Right renal cortex interstitium (tissue), 3 donors: Measurements from ENCODE around the gene NTM. TPM values are rescaled to one million over a fixed set of nuclear protein-coding genes. Genes with fewer than 3 reads are reported as not detected.

Experiments used
- DNase-seq, 3 donors: peaks; one replicate each; pipeline ENCODE4 v3.0.0-alpha.2; 2013; ENCODE audit warnings: low read depth in 3 of 3, low spot score in 2 of 3
- polyA plus RNA-seq, 3 donors: library from polyadenylated mRNA; unstranded; fragments of 120-200 nt; gene quantifications; one replicate each; pipeline ENCODE4 v1.2.1, GENCODE V29; 2013; ENCODE audit not compliant: insufficient read length in 3 of 3

Gene NTM
- polyA plus RNA-seq, 3 donors, result 30.5 to 43.6 (median 35.7) TPM

GRCh38 chr11:132008872-132009271, 638.5 kb downstream of the NTM start:
- no peak for DNase-seq

GRCh38 chr11:132020001-132020400, 649.6 kb downstream of the NTM start:
- no peak for DNase-seq

- DNase-seq, result no peak
Measured at GRCh38 chr11:132022285-132022684, 651.9 kb downstream of the NTM start.

DNA sequence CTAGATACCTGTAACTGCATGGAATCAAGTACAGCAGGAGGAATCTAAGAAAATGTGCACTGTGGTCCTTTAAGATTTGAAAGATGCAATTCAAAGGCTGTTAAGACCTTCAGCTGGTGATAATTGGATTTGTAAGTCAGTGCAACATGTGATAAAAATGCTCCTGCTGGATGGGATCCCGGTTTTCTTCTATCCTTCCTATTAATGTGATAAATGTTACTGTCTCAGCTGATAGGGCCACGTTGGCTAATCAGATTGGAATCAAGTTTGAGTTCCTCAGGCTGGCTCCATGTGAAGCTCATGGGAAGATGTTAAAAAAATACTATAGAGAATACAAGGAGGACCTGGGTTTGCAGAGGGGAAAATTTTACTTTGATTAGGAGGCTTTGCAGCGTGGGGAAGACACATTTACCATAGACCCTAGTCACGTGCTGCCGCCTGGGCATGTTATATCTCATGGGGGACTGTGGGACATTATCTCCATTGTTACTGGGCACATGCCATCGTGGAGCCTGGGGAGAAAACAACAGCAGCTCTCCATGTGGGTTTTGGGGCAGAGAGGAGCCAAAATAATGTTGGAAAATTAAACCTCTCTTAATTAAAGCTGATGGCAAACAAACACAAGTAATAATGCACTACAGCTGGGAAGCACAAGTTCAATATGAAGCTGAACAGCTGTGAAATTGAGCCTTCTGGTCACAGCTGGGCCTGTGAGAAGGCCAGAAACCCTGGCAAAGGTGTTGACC, 652.5 kb downstream of the NTM start:
- DNase-seq, result peak in 1 of 3 donors; percentile 51

- DNase-seq, result no peak
Measured at GRCh38 chr11:132024587-132025295, 654.3 kb downstream of the NTM start.

DNA sequence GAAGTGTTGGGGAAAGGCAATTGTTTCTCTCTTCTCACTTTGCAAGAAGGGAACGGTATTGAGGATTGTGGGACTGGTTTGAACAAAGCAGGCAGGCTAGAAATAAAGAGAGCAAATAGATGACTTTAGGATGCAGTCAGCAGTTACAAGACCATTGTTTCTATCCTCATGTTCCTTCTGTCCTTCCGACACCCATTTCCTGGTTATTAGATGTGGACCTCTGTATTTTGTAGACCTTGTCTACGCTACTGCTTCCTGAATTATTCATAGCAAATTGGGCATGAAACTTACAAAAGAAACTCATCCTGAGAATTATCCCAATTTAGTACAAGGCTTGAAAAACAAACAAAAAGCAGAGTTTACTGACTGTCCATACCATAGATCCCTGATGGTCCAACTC, 656.3 kb downstream of the NTM start:
- no peak for DNase-seq

- DNase-seq, result peak in 1 of 3 donors; percentile 62
Measured at GRCh38 chr11:132028380-132029240, 658.2 kb downstream of the NTM start.

GRCh38 chr11:132030896-132031295, 660.5 kb downstream of the NTM start:
- DNase-seq, result no peak

GRCh38 chr11:132032555-132032954, 662.1 kb downstream of the NTM start:
- no peak for DNase-seq

DNA sequence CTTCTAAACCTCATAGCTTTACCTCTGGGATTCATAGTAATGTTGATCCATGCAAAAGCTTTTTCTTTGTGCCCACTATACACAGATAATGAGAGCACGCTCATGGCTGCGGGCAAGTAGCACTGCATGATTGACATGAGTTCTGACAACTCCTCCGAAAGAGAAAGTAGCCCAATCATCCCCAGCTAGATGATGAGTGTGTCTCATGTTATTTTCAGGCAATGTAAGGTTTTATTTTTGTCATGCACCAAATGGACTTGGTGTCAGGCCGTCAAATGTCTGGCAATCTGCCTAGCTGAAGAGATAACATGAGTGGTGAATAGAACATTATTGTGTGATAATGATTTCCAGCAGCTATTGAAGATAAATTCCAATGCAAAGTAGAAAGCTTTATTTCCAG, 662.6 kb downstream of the NTM start:
- no peak for DNase-seq

- DNase-seq, result no peak
Measured at GRCh38 chr11:132035228-132035627, 664.8 kb downstream of the NTM start.

GRCh38 chr11:132035766-132036165, 665.4 kb downstream of the NTM start:
- DNase-seq, result no peak

DNA sequence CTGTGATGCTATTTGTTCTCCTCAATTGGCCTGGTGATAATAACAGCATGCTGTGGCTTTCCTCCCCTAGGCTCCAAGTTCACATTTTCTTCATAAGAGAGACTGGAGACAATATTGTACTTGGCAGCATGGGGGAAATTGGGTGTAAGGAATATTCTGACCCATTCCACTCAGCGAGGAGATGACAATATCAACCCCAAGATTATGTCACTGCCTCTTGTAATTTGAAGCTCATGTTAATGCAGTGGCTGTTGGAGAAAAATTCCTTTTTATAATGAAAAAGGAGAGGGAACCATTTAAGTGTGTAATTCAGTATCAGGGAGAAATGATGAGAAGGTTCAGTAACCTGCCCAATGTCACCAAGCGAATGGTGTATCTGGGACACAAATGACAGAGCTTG, 665.8 kb downstream of the NTM start:
- DNase-seq, result no peak

DNA sequence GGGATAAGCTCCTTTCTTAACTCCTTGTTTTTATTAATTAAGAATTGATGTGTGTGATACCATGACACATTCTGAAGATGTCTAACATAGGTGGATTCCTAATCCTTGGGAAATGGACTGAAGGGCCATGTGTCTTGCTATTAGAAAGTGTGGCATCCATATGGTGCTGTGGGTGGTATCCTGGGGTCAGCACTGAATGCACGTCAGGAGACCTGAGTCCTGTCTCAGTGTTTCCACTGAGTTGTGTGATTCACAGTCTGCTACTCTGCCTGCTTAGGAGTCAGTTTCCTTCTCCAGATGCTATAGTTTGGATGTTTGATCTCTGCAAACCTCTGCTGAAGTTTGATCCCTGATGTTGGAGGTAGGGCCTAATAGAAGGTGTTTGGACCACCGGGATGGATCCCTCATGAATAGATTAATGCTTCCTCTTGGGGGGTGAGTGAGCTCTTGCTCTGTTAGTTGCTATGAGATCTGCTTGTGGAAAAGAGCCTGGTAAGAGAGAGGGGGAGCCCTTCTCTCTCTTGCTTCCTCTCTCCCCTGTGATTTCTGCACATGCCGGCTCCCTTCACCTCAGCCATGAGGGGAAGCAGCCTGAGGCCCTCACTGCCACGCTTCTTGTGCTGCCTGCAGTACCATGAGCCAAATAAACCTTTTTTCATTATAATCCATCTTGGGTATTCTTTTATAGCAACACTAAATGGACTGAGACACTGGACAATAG, 666.5 kb downstream of the NTM start:
- no peak for DNase-seq

DNA sequence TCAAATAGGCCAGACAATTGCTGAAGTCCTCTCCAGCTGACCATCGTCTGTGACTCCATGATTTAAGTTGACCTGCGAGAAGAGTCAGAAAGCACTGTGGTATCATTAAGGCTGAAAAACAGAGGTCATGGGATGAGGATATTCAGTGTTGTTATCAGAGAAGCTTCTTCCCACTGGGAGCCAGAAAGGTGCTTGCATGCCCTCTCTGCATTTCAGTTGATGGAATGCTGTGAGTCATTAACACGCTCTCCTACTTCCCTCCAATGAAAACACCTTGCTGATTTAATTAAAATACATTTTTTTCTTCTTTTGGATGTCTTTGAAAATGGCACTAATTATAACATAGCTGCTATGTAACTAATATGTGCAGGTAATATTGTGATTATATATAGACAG, 667.0 kb downstream of the NTM start:
- no peak for DNase-seq

- no peak for DNase-seq
Measured at GRCh38 chr11:132037956-132038355, 667.5 kb downstream of the NTM start.

DNA sequence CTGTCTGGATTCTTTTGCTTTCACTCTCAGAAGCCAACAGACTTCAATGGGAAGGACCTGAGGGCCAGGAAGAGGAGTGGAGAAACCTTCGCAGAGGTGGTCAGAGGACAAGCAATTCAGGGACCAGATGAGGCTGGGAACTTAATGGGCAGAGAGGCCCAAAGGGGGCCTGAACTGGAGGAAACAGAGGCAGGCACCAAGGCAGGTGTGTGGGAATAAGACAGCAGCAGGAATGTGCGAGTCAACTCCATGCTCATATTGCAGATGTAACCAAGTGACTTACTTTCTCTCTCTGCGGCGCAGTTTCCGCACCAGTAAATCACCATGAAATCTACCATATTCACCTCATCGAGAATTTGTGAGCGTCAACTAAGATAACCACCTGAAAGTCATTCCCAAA, 669.1 kb downstream of the NTM start:
- DNase-seq, result no peak

DNA sequence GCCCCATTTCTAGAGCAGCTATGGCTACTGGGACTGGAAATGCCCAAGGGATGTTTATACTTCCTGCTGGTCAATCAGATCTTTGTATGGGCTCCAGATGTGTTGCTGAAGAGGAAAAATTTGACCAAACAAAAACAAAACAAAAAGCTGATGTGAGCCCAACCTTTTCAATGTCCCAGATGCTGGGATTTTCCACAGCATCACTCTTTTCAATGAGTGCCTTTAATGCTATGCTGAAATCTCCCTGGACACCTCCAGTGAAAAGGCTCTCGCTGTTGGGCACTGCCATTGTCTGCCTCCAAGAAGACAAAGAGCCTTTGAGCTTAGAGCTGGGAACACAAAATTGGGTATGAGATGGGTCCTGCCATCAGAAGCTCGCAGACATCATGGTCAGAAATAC, 671.9 kb downstream of the NTM start:
- DNase-seq, result no peak

GRCh38 chr11:132043714-132044113, 673.3 kb downstream of the NTM start:
- DNase-seq, result no peak

DNA sequence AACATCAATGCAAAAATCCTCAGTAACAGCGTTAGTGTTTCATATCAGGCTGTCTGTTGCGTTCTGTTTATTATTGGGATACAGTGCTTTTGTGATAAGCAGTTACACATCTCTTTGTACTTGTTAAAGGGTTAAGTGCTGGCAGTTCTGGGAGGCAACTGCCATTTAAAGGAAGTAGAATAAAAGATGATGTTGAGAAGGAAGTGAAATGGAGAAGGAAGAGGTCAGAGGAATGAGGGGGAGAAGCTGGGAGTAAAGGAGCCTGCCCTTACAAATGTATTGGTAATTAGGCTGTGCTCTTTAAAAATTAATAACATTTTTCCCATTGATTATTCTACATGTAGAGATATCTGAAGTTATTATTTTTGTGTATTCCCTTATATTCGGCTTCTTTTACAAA, 674.7 kb downstream of the NTM start:
- DNase-seq, result no peak
